ENCODE measurements around the gene PDLIM4. TPM values are rescaled to one million over a fixed set of nuclear protein-coding genes. Genes with fewer than 3 reads are reported as not detected.

The PDLIM4 gene
- total RNA-seq, 3 donors from 2014 or later = 5.1 to 59.0 (median 5.6) TPM

GRCh38 chr5:132254321-132254977 is 3.0 kb upstream of the PDLIM4 start:
- intact Hi-C loops (cut with DNase I, micrococcal nuclease) = no loop called here
- Histone ChIP-seq H3K4me1 (ENCODE audit: low read depth) (peaks cover 3% of the 10 kb centered on the region), H3K36me3 (ENCODE audit: low read depth) (no peaks in the 10 kb centered on the region), H3K4me3 (no peak overlapping the region), H3K9me3 (no peaks in the 10 kb centered on the region)
- no peak for DNase-seq
- no peak for TF ChIP-seq CTCF (IDR thresholded peaks at IDR 0.05)
- ATAC-seq = no peak

GRCh38 chr5:132256086-132256782 is 1.3 kb upstream of the PDLIM4 start:
- intact Hi-C loops (cut with DNase I, micrococcal nuclease) = no loop called here
- no peaks in the 10 kb centered on the region for H3K36me3 ChIP-seq (ENCODE audit: low read depth)
- ATAC-seq (no peak), DNase-seq (no peak)
- H3K9me3 ChIP-seq = no peaks in the 10 kb centered on the region
- H3K4me3 ChIP-seq = no peak overlapping the region
- peaks cover 3% of the 10 kb centered on the region for H3K4me1 ChIP-seq (ENCODE audit: low read depth)
- no peak for TF ChIP-seq CTCF (IDR thresholded peaks at IDR 0.05)

- TF ChIP-seq CTCF (IDR thresholded peaks at IDR 0.05) = no peak
- DNase-seq (no peak), ATAC-seq (no peak)
- Histone ChIP-seq H3K4me3 (no peak overlapping the region), H3K4me1 (ENCODE audit: low read depth) (peaks cover 3% of the 10 kb centered on the region), H3K36me3 (ENCODE audit: low read depth) (no peaks in the 10 kb centered on the region), H3K9me3 (no peaks in the 10 kb centered on the region)
- intact Hi-C loops (cut with DNase I, micrococcal nuclease) = no loop called here
Observed at GRCh38 chr5:132256783-132257130, 739 bp upstream of the PDLIM4 start.

- Histone ChIP-seq H3K9me3 (no peaks in the 10 kb centered on the region), H3K4me3 (peak overlapping the region; percentile 9), H3K4me1 (ENCODE audit: low read depth) (peaks cover 3% of the 10 kb centered on the region), H3K36me3 (ENCODE audit: low read depth) (no peaks in the 10 kb centered on the region)
- DNase-seq (peak in 1 of 3 donors; percentile 12), ATAC-seq (peak; percentile 16)
- TF ChIP-seq CTCF (IDR thresholded peaks at IDR 0.05) = no peak
- intact Hi-C loops (cut with DNase I, micrococcal nuclease) = no loop called here
Observed at GRCh38 chr5:132258102-132259068, 889 bp downstream of the PDLIM4 start.

GRCh38 chr5:132259069-132259851 is 1.8 kb downstream of the PDLIM4 start:
- H3K4me1 ChIP-seq (ENCODE audit: low read depth) = peaks cover 3% of the 10 kb centered on the region
- peak in 2 of 3 donors; percentile 29 to 76 for DNase-seq
- intact Hi-C loops (cut with DNase I, micrococcal nuclease) = no loop called here

More at GRCh38 chr5:132259069-132259851, 1.8 kb downstream of the PDLIM4 start:
- Histone ChIP-seq H3K4me3 (no peak overlapping the region), H3K9me3 (no peaks in the 10 kb centered on the region), H3K36me3 (ENCODE audit: low read depth) (no peaks in the 10 kb centered on the region)
- no peak for TF ChIP-seq CTCF (IDR thresholded peaks at IDR 0.05)
- ATAC-seq = peak; percentile 39

All from mucosa of descending colon (tissue), 3 donors.